IPS-20b (cell line): ENCODE measurements around the gene FILIP1L.
"Not testable (repeated sequence)": the region's sequence is repeated elsewhere in the genome, so short reads cannot be mapped to it uniquely, and the experiment has no call there.

Source experiments
- H3K27ac ChIP-seq: one replicate; pipeline ENCODE4 v1.5.1; 2013; ENCODE audit warnings: low read length
- H3K27me3 ChIP-seq: 2 replicates; pipeline ENCODE4 v1.6.1; 2013; ENCODE audit warnings: mild to moderate bottlenecking, low read length, inconsistent platforms; ENCODE audit not compliant: insufficient read depth
- H3K36me3 ChIP-seq: 2 replicates; pipeline ENCODE4 v1.6.1; 2013; ENCODE audit warnings: low read depth, mild to moderate bottlenecking, inconsistent platforms, low read length, moderate library complexity; ENCODE audit not compliant: insufficient read depth
- H3K4me1 ChIP-seq: 2 replicates; pipeline ENCODE4 v1.6.1; 2013; ENCODE audit warnings: mild to moderate bottlenecking, control low read depth, inconsistent platforms, low read length, moderate library complexity; ENCODE audit not compliant: insufficient read depth
- H3K4me3 ChIP-seq: 2 replicates; pipeline ENCODE4 v1.5.1; 2013; ENCODE audit warnings: mild to moderate bottlenecking, low read length, inconsistent platforms
- H3K9ac ChIP-seq: 2 replicates; pipeline ENCODE4 v1.6.1; 2013; ENCODE audit warnings: low read depth, mild to moderate bottlenecking, inconsistent platforms, low read length, moderate library complexity
- H3K9me3 ChIP-seq: 2 replicates; pipeline ENCODE4 v1.6.1; 2013; ENCODE audit warnings: mild to moderate bottlenecking, low read depth, low read length, inconsistent platforms; ENCODE audit not compliant: insufficient read depth

The FILIP1L gene

DNA sequence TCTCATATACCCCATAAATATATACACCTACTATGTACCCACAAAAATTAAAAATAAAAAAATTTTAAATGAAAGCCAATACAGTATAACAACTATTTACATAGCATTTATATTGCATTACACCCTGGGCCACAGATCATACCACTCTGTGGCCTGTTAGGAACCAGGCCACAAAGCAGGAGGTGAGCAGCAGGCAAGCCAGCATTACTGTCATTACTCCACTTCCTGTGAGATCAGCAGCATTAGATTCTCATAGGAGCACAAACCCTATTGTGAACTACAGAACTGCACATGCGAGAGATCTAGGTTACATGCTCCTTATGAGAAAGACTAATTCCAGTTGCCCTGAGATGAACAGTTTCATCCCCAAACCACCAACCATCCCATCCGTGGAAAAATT is 17.4 kb downstream of the FILIP1L start:
- Histone ChIP-seq H3K9me3 (no peaks in the 10 kb centered on the region), H3K36me3 (no peaks in the 10 kb centered on the region), H3K27ac (no peak overlapping the region), H3K4me3 (no peak overlapping the region), H3K27me3 (no peaks in the 10 kb centered on the region), H3K9ac (no peak overlapping the region), H3K4me1 (peaks cover 3% of the 10 kb centered on the region; the same call in 1 of the 2 replicates)

DNA sequence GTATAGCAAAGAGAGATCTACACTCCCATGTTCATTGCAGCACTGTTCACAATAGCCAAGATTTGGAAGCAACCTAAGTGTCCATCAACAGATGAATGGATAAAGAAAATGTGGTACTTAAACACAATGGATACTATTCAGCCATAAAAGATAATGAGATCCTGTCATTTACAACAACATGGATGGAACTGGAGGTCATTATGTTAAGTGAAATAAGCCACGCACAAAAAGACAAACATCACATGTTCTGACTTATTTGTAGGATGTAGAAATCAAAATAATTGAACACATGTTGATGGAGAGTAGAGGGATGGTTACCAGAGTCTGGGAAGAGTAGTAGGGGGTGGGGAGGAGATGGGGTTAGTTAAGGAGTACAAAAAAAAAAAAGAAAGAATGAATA is 18.0 kb downstream of the FILIP1L start:
- H3K36me3 ChIP-seq, H3K27me3 ChIP-seq, H3K4me3 ChIP-seq, H3K27ac ChIP-seq, H3K4me1 ChIP-seq, H3K9ac ChIP-seq, H3K9me3 ChIP-seq: not testable (repeated sequence)

DNA sequence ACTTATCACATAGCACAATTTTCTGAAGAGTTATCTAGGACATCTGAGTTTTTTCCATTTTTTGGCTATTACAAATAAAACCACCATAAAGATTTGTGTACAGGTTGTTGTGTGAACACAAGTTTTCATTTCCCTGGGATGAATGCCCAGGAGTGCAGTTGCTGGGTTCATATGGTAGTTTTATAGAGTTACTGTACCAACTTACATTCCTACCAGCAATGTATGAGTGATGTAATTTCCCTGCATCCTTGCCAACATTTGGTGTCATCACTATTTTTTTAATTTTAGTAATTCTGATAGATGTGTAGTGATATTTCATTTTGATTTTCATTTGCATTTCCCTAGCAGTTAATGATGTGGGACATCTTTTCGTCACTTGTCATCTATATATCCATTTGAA is 20.5 kb downstream of the FILIP1L start:
- Histone ChIP-seq H3K27me3 (no peaks in the 10 kb centered on the region), H3K4me1 (peaks cover 15% of the 10 kb centered on the region), H3K9ac (no peak overlapping the region), H3K36me3 (no peaks in the 10 kb centered on the region), H3K27ac (no peak overlapping the region), H3K4me3 (no peak overlapping the region), H3K9me3 (no peaks in the 10 kb centered on the region)

DNA sequence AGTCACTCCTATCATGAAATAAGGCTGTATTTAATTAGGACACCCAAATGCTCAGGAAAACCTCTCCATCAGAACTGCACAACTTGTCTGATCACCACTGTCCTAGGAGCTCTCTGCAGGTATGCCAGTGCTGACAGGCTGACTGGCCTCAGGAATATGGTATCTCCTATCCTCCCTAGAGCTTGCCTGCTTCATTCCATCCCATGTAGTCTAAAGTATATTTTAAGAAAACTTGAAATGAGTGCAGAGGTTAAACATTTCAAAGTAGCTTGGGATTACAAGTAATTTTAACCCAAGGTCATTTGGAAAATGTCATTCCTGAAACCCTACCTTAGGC is 23.7 kb downstream of the FILIP1L start:
- Histone ChIP-seq H3K4me3 (no peak overlapping the region), H3K27ac (no peak overlapping the region), H3K27me3 (no peaks in the 10 kb centered on the region), H3K4me1 (peaks cover 23% of the 10 kb centered on the region), H3K9ac (no peak overlapping the region), H3K9me3 (no peaks in the 10 kb centered on the region), H3K36me3 (no peaks in the 10 kb centered on the region)

DNA sequence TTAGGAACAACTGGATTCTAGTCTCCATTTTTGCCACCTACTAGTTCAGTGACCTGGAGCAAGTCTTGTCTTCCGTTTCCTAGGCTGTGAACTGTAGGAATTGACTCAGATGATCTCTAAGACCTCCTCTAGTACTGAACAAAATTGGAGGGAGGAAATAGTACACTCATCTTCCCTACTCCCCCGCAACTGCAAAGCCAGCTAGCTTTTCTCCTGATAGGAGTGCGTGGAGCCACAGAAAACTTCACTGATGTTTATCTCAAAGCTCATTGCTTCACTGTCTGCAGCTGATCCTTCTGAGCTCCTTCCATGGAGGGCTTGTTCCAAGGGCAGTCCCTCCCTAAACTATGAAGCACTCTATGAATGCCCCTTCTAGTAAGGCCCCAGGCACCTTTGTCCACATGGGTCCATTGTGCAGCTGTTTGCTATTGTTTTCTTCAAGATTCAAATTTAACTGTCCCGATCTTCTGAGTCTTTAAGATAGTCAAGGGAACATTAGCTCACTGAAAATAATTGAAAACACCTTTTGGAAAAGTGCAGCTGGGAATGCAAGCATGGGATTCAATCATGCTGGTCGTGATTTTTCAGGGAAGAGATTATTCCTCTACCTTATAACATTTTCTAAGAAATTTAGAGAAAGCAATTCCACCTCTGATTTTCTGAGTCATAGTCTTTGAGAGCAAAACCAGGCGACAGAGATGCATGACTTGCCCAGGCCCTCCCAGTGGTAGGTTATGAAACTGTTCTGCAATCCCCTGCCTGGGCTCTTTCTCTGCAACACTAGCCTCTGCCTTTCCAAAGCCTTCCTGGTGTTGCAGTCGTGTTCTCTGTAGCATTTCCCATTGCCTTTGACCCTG is 24.3 kb downstream of the FILIP1L start:
- peaks cover 23% of the 10 kb centered on the region for H3K4me1 ChIP-seq

DNA sequence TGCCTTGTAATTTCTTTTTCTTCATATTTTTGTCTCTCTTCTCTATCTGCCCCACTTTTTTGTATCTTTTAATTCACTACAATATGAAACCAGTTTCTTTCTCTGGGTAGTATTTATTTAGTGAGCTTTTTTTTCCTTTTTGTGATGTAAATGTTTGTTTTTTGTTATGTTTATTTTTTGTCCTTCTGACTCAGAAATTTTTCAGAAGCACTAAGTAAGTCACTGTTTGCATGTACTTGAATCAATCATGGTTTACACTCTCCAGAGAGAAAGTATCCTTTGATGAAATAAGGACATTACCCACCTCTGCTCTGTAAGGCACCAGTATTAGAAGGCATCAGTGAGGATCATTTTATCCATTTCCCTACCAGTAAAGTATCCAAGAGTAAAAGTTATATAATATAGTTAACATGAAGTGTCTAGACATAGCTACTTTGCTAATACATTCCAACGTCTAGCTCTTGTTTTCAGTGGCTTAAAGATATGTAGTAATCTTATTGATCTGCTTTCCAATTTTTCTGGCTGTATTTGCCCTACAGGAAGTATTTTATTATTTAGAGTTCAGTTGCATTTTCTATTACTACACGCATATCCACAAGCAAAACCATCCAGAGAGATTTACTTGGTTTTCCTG is 25.4 kb downstream of the FILIP1L start:
- Histone ChIP-seq H3K27ac (no peak overlapping the region), H3K9ac (no peak overlapping the region), H3K36me3 (no peaks in the 10 kb centered on the region), H3K27me3 (no peaks in the 10 kb centered on the region), H3K4me1 (peaks cover 23% of the 10 kb centered on the region), H3K9me3 (no peaks in the 10 kb centered on the region), H3K4me3 (peak overlapping the region; percentile 7; the same call in 1 of the 2 replicates)

More for the DNA sequence above, 24.3 kb downstream of the FILIP1L start:
- Histone ChIP-seq H3K36me3 (no peaks in the 10 kb centered on the region), H3K9me3 (no peaks in the 10 kb centered on the region), H3K4me3 (no peak overlapping the region), H3K27me3 (no peaks in the 10 kb centered on the region), H3K27ac (no peak overlapping the region), H3K9ac (0 out of 2 replicates have a peak overlapping the region, but pooled peaks have one; percentile 0)

DNA sequence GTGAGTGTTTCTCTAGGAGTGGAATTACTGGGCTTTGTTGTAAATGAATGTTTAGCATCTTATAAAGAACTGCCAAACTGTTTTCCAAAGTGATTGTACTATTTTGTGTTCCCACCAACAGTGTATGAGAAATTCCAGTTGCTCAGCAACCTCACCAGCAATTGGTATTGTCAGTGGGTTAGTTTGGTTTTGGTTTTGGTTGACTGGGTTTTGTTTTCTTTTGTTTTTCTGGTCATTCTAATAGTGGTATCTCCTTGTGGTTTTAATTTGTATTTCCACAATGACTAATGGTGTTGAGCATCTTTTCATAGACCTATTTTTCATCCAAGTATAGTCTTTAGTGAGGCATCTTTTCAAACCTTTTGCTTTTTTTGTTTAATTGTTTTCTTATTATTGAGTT is 27.1 kb downstream of the FILIP1L start:
- Histone ChIP-seq H3K27me3 (no peaks in the 10 kb centered on the region), H3K4me3 (no peak overlapping the region), H3K9ac (no peak overlapping the region; the same call in 1 of the 2 replicates), H3K36me3 (no peaks in the 10 kb centered on the region), H3K9me3 (no peaks in the 10 kb centered on the region), H3K4me1 (peaks cover 23% of the 10 kb centered on the region), H3K27ac (no peak overlapping the region)

DNA sequence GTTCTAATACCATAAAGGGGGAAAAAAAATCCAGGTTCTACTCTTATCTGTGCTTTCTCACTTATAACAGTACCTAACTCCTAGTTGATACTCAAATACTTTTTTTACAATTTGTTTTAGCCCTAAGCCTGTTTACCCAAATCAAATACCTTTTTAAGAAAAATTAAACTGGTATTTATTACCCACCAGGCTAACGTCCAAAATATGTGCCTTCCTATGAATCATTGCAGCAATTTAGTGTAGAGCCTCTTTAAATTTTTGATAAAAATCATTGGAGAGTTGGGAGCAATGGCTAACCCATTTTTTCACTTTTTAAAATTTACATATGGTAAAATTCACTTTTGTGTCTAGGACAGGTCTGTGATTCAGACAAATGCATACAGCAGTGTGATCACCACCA is 27.9 kb downstream of the FILIP1L start:
- Histone ChIP-seq H3K9ac (no peak overlapping the region; the same call in 1 of the 2 replicates), H3K36me3 (no peaks in the 10 kb centered on the region), H3K27me3 (no peaks in the 10 kb centered on the region), H3K4me1 (peaks cover 23% of the 10 kb centered on the region), H3K27ac (no peak overlapping the region), H3K9me3 (no peaks in the 10 kb centered on the region), H3K4me3 (no peak overlapping the region)

DNA sequence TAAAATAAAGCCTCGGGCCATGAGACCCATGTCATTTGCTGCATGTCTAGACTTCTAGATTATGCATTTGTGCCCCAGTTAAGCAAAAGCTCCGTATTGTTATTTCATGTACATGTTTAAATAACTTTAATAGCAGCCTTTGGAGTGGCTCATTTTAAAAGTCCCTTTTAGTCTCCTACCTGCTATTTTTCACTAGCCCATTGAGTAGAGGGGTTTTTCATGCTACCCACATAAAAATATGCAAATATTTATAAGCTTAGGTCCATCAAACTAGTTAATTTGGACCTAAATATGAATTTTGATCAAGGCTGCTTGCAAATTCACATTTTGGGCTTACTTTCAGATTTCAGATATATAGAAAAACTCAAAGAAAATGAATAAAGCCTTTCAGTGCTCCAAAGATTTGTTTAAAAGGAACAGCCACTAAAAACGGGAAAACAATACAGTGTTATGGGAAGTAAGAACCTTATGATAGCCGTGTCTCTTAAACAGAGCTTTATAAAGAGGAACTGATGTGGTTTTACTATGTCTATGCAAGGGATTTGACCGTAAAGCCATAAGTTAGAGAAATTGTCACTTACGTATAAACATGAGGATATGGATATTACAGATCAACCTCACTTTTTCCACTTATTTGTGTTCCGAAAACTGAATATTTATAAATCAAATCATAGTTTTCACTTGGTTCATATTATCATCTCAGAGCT is 30.0 kb downstream of the FILIP1L start:
- H3K36me3 ChIP-seq = no peaks in the 10 kb centered on the region
- H3K4me1 ChIP-seq = peaks cover 15% of the 10 kb centered on the region; the same call in 1 of the 2 replicates
- H3K9ac ChIP-seq = no peak overlapping the region
- no peak overlapping the region for H3K27ac ChIP-seq
- H3K4me3 ChIP-seq = no peak overlapping the region
- H3K27me3 ChIP-seq = no peaks in the 10 kb centered on the region
- H3K9me3 ChIP-seq = no peaks in the 10 kb centered on the region

DNA sequence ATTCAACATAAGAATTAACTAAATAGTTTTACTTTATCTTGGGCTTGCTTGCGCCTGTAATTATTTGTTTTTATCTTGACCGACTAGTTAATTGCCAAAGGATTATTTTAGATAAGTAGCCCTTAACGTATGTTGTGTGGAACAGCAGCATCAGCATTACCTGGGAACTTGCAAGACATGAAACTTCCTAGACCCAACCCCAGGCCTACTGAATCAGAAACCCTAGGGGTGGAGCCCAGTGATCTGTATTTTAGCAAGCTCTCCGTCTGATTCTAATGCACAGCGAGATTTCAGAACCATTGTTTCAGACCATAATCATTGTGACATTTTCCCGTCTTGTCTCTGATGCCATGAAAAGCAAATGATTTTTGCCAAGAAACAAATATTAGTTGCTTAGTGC is 31.1 kb downstream of the FILIP1L start:
- no peaks in the 10 kb centered on the region for H3K27me3 ChIP-seq
- no peaks in the 10 kb centered on the region for H3K36me3 ChIP-seq
- no peaks in the 10 kb centered on the region for H3K9me3 ChIP-seq
- H3K27ac ChIP-seq = no peak overlapping the region
- H3K4me1 ChIP-seq = peaks cover 6% of the 10 kb centered on the region; the same call in 1 of the 2 replicates
- H3K4me3 ChIP-seq = no peak overlapping the region
- no peak overlapping the region for H3K9ac ChIP-seq

DNA sequence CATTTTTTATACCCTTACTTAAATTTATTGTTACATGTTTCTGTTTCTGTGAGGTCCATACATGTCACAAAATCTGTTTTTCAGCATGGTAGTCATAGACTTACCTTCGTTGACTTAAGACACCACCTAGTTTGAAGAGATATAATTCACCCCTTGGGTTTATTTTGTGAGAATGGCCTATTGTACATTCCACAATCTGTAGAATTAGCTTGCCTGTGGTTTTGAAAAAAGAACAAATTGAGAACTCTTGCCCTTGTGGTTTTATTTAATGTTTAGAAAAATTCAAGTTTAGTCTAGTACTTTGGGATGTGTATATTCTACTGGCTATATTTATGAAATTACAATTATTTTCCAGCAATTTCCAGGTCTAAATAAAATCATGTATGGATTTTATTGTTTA is 31.6 kb downstream of the FILIP1L start:
- Histone ChIP-seq H3K9ac (no peak overlapping the region), H3K27me3 (no peaks in the 10 kb centered on the region), H3K4me1 (peaks cover 6% of the 10 kb centered on the region; the same call in 1 of the 2 replicates), H3K27ac (no peak overlapping the region), H3K9me3 (no peaks in the 10 kb centered on the region), H3K4me3 (no peak overlapping the region), H3K36me3 (no peaks in the 10 kb centered on the region)
